Right lobe of liver (tissue), 4 donors: ENCODE data around the gene USP53.

ENCODE experiments used
- CTCF ChIP-seq, 4 donors: fragments of 200-600 bp in 3 of 4; fragments of 450-650 bp in 1 of 4; IDR thresholded peaks; one replicate each; pipeline versions ENCODE4 v1.5.1 to v1.8.0; 2016 to 2022; ENCODE audit warnings: antibody characterized with exemption in 4 of 4, mild to moderate bottlenecking in 2 of 4
- POLR2A ChIP-seq: fragments of 450-650 bp; IDR thresholded peaks from one replicate; pipeline ENCODE4 v1.6.1; 2017; ENCODE audit warnings: antibody characterized with exemption, mild to moderate bottlenecking
- donor health status: DM: no; HTN: no; CAD: no.
- donor health status: DM: no; HTN: no; CAD: no.
- donor health status: DM: no; HTN: yes; CAD: no.

- no peak for TF ChIP-seq CTCF (IDR thresholded peaks at IDR 0.05)
- TF ChIP-seq POLR2A, result no peak
Measured at GRCh38 chr4:119284876-119285780, 72.6 kb downstream of the USP53 start.
